Measurements from ENCODE around the gene STUB1.

Gene STUB1

DNA sequence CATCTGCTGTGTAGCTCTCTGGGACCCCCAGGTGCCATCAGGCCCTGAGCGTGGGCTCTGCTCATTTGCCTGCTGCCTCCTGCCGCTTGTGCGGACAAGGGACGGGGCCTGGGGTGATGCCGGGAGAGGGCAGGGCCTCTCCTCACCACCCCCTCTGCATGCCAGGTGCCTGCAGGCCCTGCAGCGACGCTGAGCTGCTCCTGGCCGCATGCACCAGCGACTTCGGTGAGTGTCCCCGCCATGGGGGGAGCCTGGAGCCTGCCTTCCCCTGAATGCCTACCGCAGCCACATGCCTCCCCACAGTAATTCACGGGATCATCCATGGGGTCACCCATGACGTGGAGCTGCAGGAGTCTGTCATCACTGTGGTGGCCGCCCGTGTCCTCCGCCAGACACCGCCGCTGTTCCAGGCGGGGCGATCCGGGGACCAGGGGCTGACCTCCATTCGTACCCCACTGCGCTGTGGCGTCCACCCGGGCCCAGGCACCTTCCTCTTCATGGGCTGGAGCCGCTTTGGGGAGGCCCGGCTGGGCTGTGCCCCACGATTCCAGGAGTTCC is 36.6 kb downstream of the STUB1 start:
- Histone ChIP-seq H3K27me3 (peaks cover 17 to 60% (median 48%) of the 10 kb centered on the region in 11 experiments), H3K9me3 (replicated peaks in 1 of 11) (no peaks in the 10 kb centered on the region), H3K4me1 (peaks cover 60 to 77% (median 75%) of the 10 kb centered on the region in 10 experiments), H4K20me1 (peaks cover 4 to 75% (median 44%) of the 10 kb centered on the region in 11 experiments; a peak in 19 of 22 replicates), H3K4me3 (peak overlapping the region in 6 of 10 experiments; percentile 68 to 75 (median 71); a peak in 4 of 20 replicates), H3K36me3 (no peaks in the 10 kb centered on the region), H3K4me2 (peak overlapping the region; percentile 91 to 100 (median 100); a peak in 21 of 22 replicates), H3K9ac (peak overlapping the region in 6 of 11 experiments; percentile 8 to 80 (median 72); a peak in 5 of 22 replicates), H3K27ac (no peak overlapping the region)
- no peak for TF ChIP-seq Cebpa-rat (IDR thresholded peaks at IDR 0.05)

DNA sequence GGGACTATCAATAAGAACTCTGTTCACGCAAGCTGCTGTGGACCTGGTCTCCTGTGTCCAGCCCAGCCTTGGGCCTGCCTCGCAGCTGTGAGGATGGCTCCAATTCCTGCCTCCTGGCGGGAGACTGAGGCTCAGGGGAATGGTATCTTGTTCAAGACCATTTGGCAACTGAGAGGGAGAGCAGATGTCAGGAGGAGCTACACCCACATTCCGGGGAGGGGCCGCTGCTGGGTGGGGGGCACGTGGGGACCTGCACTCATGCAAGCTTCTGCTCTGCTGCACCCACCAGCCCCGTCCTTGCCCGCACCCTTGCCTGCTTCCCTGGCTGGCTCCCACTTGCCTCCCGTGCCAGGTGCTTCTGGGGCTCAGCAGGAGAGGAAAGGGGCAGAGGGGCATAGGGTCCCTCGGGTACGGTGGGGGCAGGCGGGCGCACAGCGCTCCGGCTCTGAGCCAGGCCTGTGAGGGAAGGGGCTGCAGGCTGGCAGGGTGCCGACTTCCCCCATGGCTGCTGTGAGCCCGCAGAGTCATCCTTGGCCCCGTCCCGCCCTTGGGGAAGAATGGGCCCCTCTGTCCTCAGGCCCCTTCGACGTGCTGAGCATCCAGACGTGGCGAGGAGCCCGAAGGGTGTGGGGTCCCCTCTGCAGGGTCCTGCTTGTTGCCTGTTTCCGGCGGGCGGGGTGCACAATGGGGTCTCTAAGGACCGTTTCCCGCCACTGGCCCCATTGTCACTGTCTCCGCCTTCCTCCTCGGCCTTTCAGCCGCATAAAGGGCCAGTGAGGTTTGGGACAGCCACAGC is 37.4 kb downstream of the STUB1 start:
- peak overlapping the region in 1 of 10 experiments; percentile 15; a peak in 2 of 20 replicates for H3K4me3 ChIP-seq
- H4K20me1 ChIP-seq, result peaks cover 9 to 83% (median 52%) of the 10 kb centered on the region in 11 experiments; a peak in 20 of 22 replicates
- H3K9ac ChIP-seq, result peak overlapping the region in 5 of 11 experiments; percentile 29 to 87 (median 73); a peak in 7 of 22 replicates
- H3K36me3 ChIP-seq, result 0 out of 22 replicates have a peak, but pooled peaks cover 0 to under 1% (median 0%) of the 10 kb centered on the region in 11 experiments
- H3K9me3 ChIP-seq (replicated peaks in 1 of 11), result no peaks in the 10 kb centered on the region
- TF ChIP-seq Cebpa-rat (IDR thresholded peaks at IDR 0.05), result no peak
- peak overlapping the region; percentile 5 to 100 (median 100); a peak in 20 of 22 replicates for H3K4me2 ChIP-seq
- H3K27ac ChIP-seq, result peak overlapping the region in 4 of 11 experiments; percentile 23 to 51 (median 36); a peak in 4 of 22 replicates
- peaks cover 16 to 54% (median 39%) of the 10 kb centered on the region in 11 experiments for H3K27me3 ChIP-seq
- H3K4me1 ChIP-seq, result peaks cover 67 to 85% (median 82%) of the 10 kb centered on the region in 10 experiments

DNA sequence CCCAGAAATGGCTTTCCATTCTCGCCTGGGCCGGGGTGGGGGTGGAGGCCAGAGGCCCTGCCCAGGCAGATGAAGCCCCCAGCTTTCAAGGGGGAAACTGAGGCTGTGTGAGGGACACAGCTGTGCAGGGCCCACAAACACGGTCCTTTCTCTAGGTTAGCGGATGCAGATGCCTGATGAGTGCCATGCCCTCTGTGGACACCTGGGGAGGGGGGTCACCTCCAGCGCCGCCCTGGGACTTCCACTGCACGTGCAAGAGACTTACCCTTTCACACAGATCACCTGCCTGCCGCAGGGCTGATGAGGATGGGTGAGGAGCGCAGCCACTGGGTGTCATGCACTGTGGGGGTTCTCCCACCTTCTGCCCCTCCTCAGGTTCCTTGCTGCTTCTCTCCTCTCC is 38.2 kb downstream of the STUB1 start:
- Histone ChIP-seq H3K4me3 (no peak overlapping the region; a peak in 1 of 20 replicates), H3K36me3 (0 out of 22 replicates have a peak, but pooled peaks cover 0 to 6% (median 0%) of the 10 kb centered on the region in 11 experiments), H3K27ac (peak overlapping the region in 4 of 11 experiments; percentile 23 to 51 (median 36); a peak in 4 of 22 replicates), H3K9ac (peak overlapping the region in 4 of 11 experiments; percentile 59 to 87 (median 75); a peak in 7 of 22 replicates), H3K4me2 (peak overlapping the region; percentile 5 to 100 (median 100); a peak in 19 of 22 replicates), H4K20me1 (peaks cover 17 to 90% (median 59%) of the 10 kb centered on the region in 11 experiments; a peak in 21 of 22 replicates), H3K9me3 (replicated peaks in 1 of 11) (no peaks in the 10 kb centered on the region), H3K4me1 (peaks cover 75 to 93% (median 89%) of the 10 kb centered on the region in 10 experiments), H3K27me3 (peaks cover 16 to 58% (median 35%) of the 10 kb centered on the region in 11 experiments)
- no peak for TF ChIP-seq Cebpa-rat (IDR thresholded peaks at IDR 0.05)

DNA sequence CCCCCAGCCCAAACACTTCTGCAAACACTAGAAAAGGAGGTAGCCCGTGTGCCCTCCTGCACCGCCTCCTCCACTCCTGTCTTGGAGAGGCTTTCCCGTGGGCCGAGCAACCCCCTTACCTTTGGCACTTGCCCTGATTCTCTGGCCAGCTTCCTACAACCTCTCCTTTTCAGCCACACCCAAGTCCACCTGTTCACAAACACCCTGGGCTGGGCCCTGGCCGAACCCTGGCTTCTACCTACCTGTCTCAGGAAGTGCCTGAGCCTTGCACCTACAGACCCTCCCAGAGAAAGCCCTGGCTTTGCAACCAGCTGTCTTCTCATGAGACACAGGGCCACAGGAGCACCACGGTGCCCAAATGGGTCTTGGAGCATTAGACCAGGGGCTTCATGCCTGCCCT is 38.7 kb downstream of the STUB1 start:
- Histone ChIP-seq H4K20me1 (peaks cover 22 to 92% (median 65%) of the 10 kb centered on the region in 11 experiments; a peak in 21 of 22 replicates), H3K4me2 (peak overlapping the region; percentile 40 to 100 (median 100); a peak in 21 of 22 replicates), H3K9ac (peak overlapping the region in 4 of 11 experiments; percentile 10 to 87 (median 68); a peak in 3 of 22 replicates), H3K4me1 (peaks cover 76 to 95% (median 93%) of the 10 kb centered on the region in 10 experiments), H3K27ac (no peak overlapping the region), H3K27me3 (peaks cover 16 to 59% (median 30%) of the 10 kb centered on the region in 11 experiments), H3K36me3 (0 out of 22 replicates have a peak, but pooled peaks cover 0 to 6% (median 0%) of the 10 kb centered on the region in 11 experiments), H3K4me3 (no peak overlapping the region; a peak in 2 of 20 replicates), H3K9me3 (replicated peaks in 1 of 11) (no peaks in the 10 kb centered on the region)
- TF ChIP-seq Cebpa-rat (IDR thresholded peaks at IDR 0.05), result no peak

DNA sequence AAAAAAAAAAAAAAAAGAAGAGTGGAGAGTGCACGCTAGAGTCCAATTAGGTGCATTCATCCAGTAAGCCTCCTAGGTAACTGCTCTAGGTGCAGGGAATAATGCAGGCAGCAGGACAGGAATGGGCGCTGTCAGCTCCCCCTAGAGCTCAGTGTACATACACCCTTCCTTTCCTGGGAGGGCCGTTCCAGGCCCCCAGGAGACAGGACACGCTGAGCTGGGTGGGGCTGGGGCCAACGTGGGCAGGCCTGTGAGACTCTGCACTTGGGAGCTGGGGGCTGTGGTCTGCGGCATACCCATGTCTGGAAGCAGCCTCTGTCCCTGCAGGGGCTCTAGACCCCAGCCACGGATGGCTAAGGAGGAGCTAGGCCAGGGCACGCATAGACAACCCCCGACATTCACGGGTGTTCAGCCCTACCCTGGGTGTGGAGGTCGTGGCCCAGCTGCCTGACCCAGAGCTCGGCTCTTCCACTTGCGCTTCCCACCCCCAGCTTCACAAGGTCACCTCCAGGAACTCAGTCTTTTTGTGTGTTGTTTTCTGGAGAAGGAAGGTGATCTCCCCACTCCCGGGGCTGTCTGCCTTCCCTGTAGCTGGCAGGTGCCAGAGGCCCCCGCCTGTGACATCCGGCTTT is 39.7 kb downstream of the STUB1 start:
- Histone ChIP-seq H3K36me3 (0 out of 22 replicates have a peak, but pooled peaks cover 0 to 6% (median 0%) of the 10 kb centered on the region in 11 experiments), H3K9ac (peak overlapping the region; percentile 73 to 87 (median 81); a peak in 21 of 22 replicates), H3K27ac (peak overlapping the region in 9 of 11 experiments; percentile 67 to 86 (median 79); a peak in 16 of 22 replicates), H3K9me3 (replicated peaks in 1 of 11) (no peaks in the 10 kb centered on the region), H3K4me2 (peak overlapping the region; percentile 96 to 100 (median 100)), H3K4me1 (peaks cover 68 to 97% (median 95%) of the 10 kb centered on the region in 10 experiments), H3K4me3 (peak overlapping the region; percentile 67 to 80 (median 73)), H4K20me1 (peaks cover 32 to 95% (median 73%) of the 10 kb centered on the region in 11 experiments; a peak in 21 of 22 replicates), H3K27me3 (peaks cover 16 to 61% (median 22%) of the 10 kb centered on the region in 11 experiments)
- TF ChIP-seq Cebpa-rat (IDR thresholded peaks at IDR 0.05), result no peak

DNA sequence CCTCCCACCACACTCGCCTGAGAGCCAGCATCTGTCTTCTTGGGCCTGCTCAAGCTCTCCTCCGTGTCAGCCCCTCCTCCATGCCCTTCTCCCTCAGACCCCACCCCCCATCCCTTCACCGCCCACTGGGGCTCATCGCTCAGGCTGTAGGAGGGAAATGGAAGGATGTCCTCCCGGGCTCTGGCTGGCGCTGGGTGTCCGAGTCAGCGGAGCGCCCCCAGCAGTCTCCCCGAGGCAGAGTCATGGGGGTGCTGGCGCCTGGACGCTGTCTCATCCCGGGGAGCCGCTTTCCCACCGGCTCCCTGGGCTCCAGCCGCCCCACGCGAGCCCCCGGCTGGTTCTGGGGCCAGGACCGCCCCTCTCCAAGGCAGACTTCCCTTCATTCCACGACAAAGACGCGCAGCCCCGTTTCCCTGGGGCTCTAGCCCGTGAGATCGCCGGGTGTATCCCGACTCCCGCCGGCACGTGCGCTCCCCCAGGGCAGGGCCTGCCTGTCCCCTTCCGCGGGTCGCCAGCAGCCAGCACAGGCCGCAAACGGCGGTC is 40.3 kb downstream of the STUB1 start:
- H3K4me3 ChIP-seq, result peak overlapping the region; percentile 67 to 80 (median 73)
- no peak for TF ChIP-seq Cebpa-rat (IDR thresholded peaks at IDR 0.05)
- peak overlapping the region; percentile 20 to 86 (median 79); a peak in 21 of 22 replicates for H3K27ac ChIP-seq
- H3K36me3 ChIP-seq, result 0 out of 22 replicates have a peak, but pooled peaks cover 0 to 6% (median 0%) of the 10 kb centered on the region in 11 experiments
- H3K9ac ChIP-seq, result peak overlapping the region; percentile 73 to 87 (median 81)
- peaks cover 32 to 96% (median 77%) of the 10 kb centered on the region in 11 experiments; a peak in 21 of 22 replicates for H4K20me1 ChIP-seq
- peak overlapping the region; percentile 96 to 100 (median 100) for H3K4me2 ChIP-seq
- no peaks in the 10 kb centered on the region for H3K9me3 ChIP-seq (replicated peaks in 1 of 11)
- H3K4me1 ChIP-seq, result peaks cover 64 to 99% (median 96%) of the 10 kb centered on the region in 10 experiments
- peaks cover 11 to 61% (median 17%) of the 10 kb centered on the region in 11 experiments for H3K27me3 ChIP-seq

DNA sequence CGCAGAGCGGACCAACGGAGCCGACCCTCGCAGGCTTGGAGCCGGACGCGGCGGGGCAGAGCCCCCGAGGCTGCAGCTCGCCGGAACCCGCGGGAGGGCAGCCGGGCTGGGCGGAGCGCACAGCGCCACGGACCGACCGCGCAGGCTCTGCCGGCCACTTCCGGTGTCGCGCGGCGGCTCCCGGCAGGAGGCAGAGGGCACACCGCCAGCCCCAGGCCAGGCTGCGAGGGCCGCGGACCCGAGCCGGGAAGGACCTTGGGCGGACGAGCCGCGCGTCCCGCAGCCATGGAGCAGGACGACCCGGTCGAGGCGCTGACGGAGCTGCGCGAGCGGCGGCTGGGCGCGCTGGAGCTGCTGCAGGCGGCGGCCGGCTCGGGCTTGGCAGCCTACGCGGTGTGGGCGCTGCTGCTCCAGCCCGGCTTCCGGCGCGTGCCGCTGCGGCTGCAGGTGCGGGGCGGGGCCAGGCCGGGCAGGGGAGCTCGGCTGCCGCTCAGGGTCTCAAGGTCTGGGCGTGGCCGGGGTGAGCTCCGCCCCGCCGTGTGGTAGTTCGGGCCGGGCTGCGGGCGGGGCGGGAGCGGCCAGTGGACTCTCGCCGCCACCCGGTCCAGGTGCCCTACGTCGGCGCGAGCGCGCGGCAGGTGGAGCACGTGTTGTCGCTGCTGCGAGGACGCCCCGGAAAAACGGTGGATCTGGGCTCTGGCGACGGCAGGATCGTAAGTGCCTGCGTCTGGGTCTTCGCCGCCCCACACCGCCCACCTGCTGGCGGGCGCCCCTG is 41.0 kb downstream of the STUB1 start, which contains the start of gene ANTKMT:
Gene ANTKMT (plus strand): TSS at position 157 of the 775 bp plus-strand sequence. CDS start 129 bp downstream, at position 286.
- peaks cover 58 to 99% (median 96%) of the 10 kb centered on the region in 10 experiments for H3K4me1 ChIP-seq
- H3K4me2 ChIP-seq, result peak within 1 kb of the TSS; percentile 96 to 100 (median 100)
- peak within 1 kb of the TSS; percentile 67 to 80 (median 73) for H3K4me3 ChIP-seq
- TF ChIP-seq Cebpa-rat (IDR thresholded peaks at IDR 0.05), result no peak
- peaks cover 5 to 61% (median 10%) of the 10 kb centered on the region in 11 experiments for H3K27me3 ChIP-seq
- H3K27ac ChIP-seq, result peak within 1 kb of the TSS; percentile 20 to 86 (median 79); a peak in 21 of 22 replicates
- H4K20me1 ChIP-seq, result peaks cover 32 to 96% (median 76%) of the 10 kb centered on the region in 11 experiments; a peak in 21 of 22 replicates
- H3K36me3 ChIP-seq, result 0 out of 22 replicates have a peak, but pooled peaks cover 0 to 6% (median 0%) of the 10 kb centered on the region in 11 experiments
- H3K9ac ChIP-seq, result peak within 1 kb of the TSS; percentile 73 to 87 (median 81)
- no peaks in the 10 kb centered on the region for H3K9me3 ChIP-seq (replicated peaks in 1 of 11)

Data from BLaER1 treated with 17β-estradiol and CSF1 and Interleukin-3, amounts not matched to agents 10 nM and 100 nM (cell line).